ENCODE results near the gene NKX2-1. TPM values are rescaled to one million over a fixed set of nuclear protein-coding genes. Genes with fewer than 3 reads are reported as not detected.

The NKX2-1 gene
- total RNA-seq, 2 experiments from 2014 or later = not detected

Other genes with a start within 250 kb of the NKX2-1 start
- gene MBIP, start 199.6 kb downstream of the NKX2-1 start, total RNA-seq = 10 to 100 TPM; 25.5 to 27.3 TPM
- not detected for gene NKX2-8, start 62.4 kb upstream of the NKX2-1 start, total RNA-seq
- gene PAX9, start 141.6 kb upstream of the NKX2-1 start, total RNA-seq = not detected

All from activated CD4-positive, alpha-beta memory T cell treated with anti-CD3 and anti-CD28 coated beads for 36 hours (primary cell).